Caco-2 (cell line): ENCODE measurements around the gene CDH9. TPM values are rescaled to one million over a fixed set of nuclear protein-coding genes. Genes with fewer than 3 reads are reported as not detected.

Source experiments
- BruUV-seq: library from RNA; stranded (reverse); fragments of 400-500 nt; replicated peaks from 2 replicates; lab custom pipeline; 2021; lab: Mats Ljungman, UMichigan
- CTCF ChIA-PET: fragments of 300-600 bp; sonication (Branson Sonifier 250); formaldehyde crosslinking; loops from one replicate; lab custom pipeline; 2022; ENCODE audit warnings: antibody characterized with exemption; lab: Charles Lee
- POLR2A ChIA-PET: fragments of 300-600 bp; sonication (Branson Sonifier 250); formaldehyde crosslinking; loops from one replicate; lab custom pipeline; 2022; ENCODE audit warnings: antibody characterized with exemption; lab: Charles Lee
- DNase-seq, 2 experiments: peaks; one replicate each; pipeline versions ENCODE4 v3.0.0 to v3.0.0-alpha.2; 2020 to 2022
- H3K27me3 ChIP-seq: replicated peaks from 2 replicates; pipeline ENCODE4 v1.6.0; 2011; ENCODE audit warnings: low read length; ENCODE audit not compliant: control insufficient read depth, insufficient read depth
- H3K36me3 ChIP-seq: 2 replicates; pipeline ENCODE4 v1.5.1; 2011; ENCODE audit warnings: low read length; ENCODE audit not compliant: control insufficient read depth, insufficient read depth
- H3K4me1 ChIP-seq: fragments of 250-450 bp; sonication (Bioruptor Pico); 2 replicates; pipeline ENCODE4 v1.5.1; 2020; ENCODE audit warnings: mild to moderate bottlenecking
- H3K4me3 ChIP-seq: 2 replicates; pipeline ENCODE4 v1.5.1; 2011; ENCODE audit warnings: low read depth, mild to moderate bottlenecking, control low read depth, low read length
- H3K9me3 ChIP-seq: fragments of 250-450 bp; sonication (Bioruptor Pico); 2 replicates; pipeline ENCODE4 v1.5.1; 2020; ENCODE audit warnings: mild to moderate bottlenecking, moderate library complexity
- H3K27ac Mint-ChIP-seq: one replicate; pipeline ENCODE4 v1.8.0; 2022; ENCODE audit warnings: mixed read lengths; ENCODE audit not compliant: unreplicated experiment
- H3K27me3 Mint-ChIP-seq: one replicate; pipeline ENCODE4 v1.8.0; 2022; ENCODE audit warnings: mixed read lengths; ENCODE audit not compliant: insufficient read depth, unreplicated experiment
- H3K36me3 Mint-ChIP-seq: one replicate; pipeline ENCODE4 v1.8.0; 2022; ENCODE audit warnings: mild to moderate bottlenecking, mixed read lengths; ENCODE audit not compliant: insufficient read depth, unreplicated experiment
- H3K4me1 Mint-ChIP-seq: one replicate; pipeline ENCODE4 v1.8.0; 2022; ENCODE audit warnings: low read depth, mixed read lengths; ENCODE audit not compliant: unreplicated experiment
- H3K4me3 Mint-ChIP-seq: one replicate; pipeline ENCODE4 v1.8.0; 2022; ENCODE audit warnings: mild to moderate bottlenecking, moderate library complexity, mixed read lengths; ENCODE audit not compliant: unreplicated experiment
- H3K9me3 Mint-ChIP-seq: one replicate; pipeline ENCODE4 v1.8.0; 2022; ENCODE audit warnings: mixed read lengths; ENCODE audit not compliant: unreplicated experiment
- CTCF ChIP-seq, 2 experiments: fragments of 200-600 bp in 1 of 2; IDR thresholded peaks; 1 replicate in 1 of 2; 2 replicates in 1 of 2; pipeline versions ENCODE4 v1.5.1 to v1.8.0; 2011 to 2022; ENCODE audit warnings: antibody characterized with exemption in 1 of 2, control low read depth in 1 of 2, inconsistent platforms in 1 of 2, low read depth in 1 of 2, low read length in 1 of 2, mild to moderate bottlenecking in 1 of 2, moderate library complexity in 1 of 2; ENCODE audit not compliant: insufficient read depth in 1 of 2, severe bottlenecking in 1 of 2, unreplicated experiment in 1 of 2
- intact Hi-C: fragments of 100-400 bp; cut with micrococcal nuclease; formaldehyde crosslinking; loops from one replicate; pipeline ENCODE4 v1.10.0; 2022; ENCODE audit not compliant: unreplicated experiment
- total RNA-seq: library from RNA; stranded (reverse); gene quantifications from 2 replicates; pipeline ENCODE4 v1.2.3, GENCODE V29; 2022

Gene CDH9
- total RNA-seq, 1 experiment from 2014 or later: not detected

- no peaks in the 10 kb centered on the region for H3K4me1 Mint-ChIP-seq
- H3K27ac Mint-ChIP-seq: no peak overlapping the region
- no peak overlapping the region for H3K4me3 ChIP-seq
- no peaks in the 10 kb centered on the region for H3K9me3 ChIP-seq
- H3K36me3 ChIP-seq: no peaks in the 10 kb centered on the region
- no peaks in the 10 kb centered on the region for H3K27me3 ChIP-seq
- DNase-seq: no peak
- H3K9me3 Mint-ChIP-seq: no peaks in the 10 kb centered on the region
- no peaks in the 10 kb centered on the region for H3K36me3 Mint-ChIP-seq
- POLR2A ChIA-PET: no interaction called here
- intact Hi-C loops: no loop called here
- peaks cover 3% of the 10 kb centered on the region for H3K27me3 Mint-ChIP-seq
- no peaks in the 10 kb centered on the region for H3K4me1 ChIP-seq
- TF ChIP-seq CTCF (IDR thresholded peaks at IDR 0.05; ENCODE audit: insufficient read depth in 1 of 2, low read depth in 1 of 2, low read length in 1 of 2, severe bottlenecking in 1 of 2, unreplicated experiment in 1 of 2): no peak
- H3K4me3 Mint-ChIP-seq: no peak overlapping the region
- CTCF ChIA-PET: no interaction called here
- BruUV-seq: no TSS peak
Measured at GRCh38 chr5:26877154-26877553, 161.2 kb downstream of the CDH9 start.

GRCh38 chr5:26872337-26872736, 166.0 kb downstream of the CDH9 start:
- Mint-ChIP-seq H3K4me3 (no peak overlapping the region), H3K27ac (no peak overlapping the region), H3K4me1 (no peaks in the 10 kb centered on the region), H3K36me3 (no peaks in the 10 kb centered on the region), H3K9me3 (no peaks in the 10 kb centered on the region), H3K27me3 (peaks cover 3% of the 10 kb centered on the region)
- no peak for DNase-seq
- H3K9me3 ChIP-seq: no peaks in the 10 kb centered on the region
- intact Hi-C loops: no loop called here
- POLR2A ChIA-PET: no interaction called here
- CTCF ChIA-PET: no interaction called here
- no peaks in the 10 kb centered on the region for H3K27me3 ChIP-seq
- BruUV-seq: no TSS peak
- no peak for TF ChIP-seq CTCF (IDR thresholded peaks at IDR 0.05; ENCODE audit: insufficient read depth in 1 of 2, low read depth in 1 of 2, low read length in 1 of 2, severe bottlenecking in 1 of 2, unreplicated experiment in 1 of 2)
- no peaks in the 10 kb centered on the region for H3K36me3 ChIP-seq
- H3K4me3 ChIP-seq: no peak overlapping the region
- H3K4me1 ChIP-seq: no peaks in the 10 kb centered on the region

GRCh38 chr5:26869781-26870180, 168.6 kb downstream of the CDH9 start:
- TF ChIP-seq CTCF (IDR thresholded peaks at IDR 0.05; ENCODE audit: insufficient read depth in 1 of 2, low read depth in 1 of 2, low read length in 1 of 2, severe bottlenecking in 1 of 2, unreplicated experiment in 1 of 2): no peak
- no TSS peak for BruUV-seq
- CTCF ChIA-PET: no interaction called here
- no peaks in the 10 kb centered on the region for H3K4me1 Mint-ChIP-seq
- no peak overlapping the region for H3K4me3 ChIP-seq
- no peaks in the 10 kb centered on the region for H3K27me3 ChIP-seq
- no peak for DNase-seq
- H3K4me1 ChIP-seq: no peaks in the 10 kb centered on the region
- H3K27me3 Mint-ChIP-seq: peaks cover 3% of the 10 kb centered on the region
- no peaks in the 10 kb centered on the region for H3K9me3 Mint-ChIP-seq
- no peak overlapping the region for H3K27ac Mint-ChIP-seq
- no peaks in the 10 kb centered on the region for H3K36me3 Mint-ChIP-seq
- intact Hi-C loops: no loop called here
- POLR2A ChIA-PET: no interaction called here
- no peak overlapping the region for H3K4me3 Mint-ChIP-seq
- H3K36me3 ChIP-seq: no peaks in the 10 kb centered on the region
- no peaks in the 10 kb centered on the region for H3K9me3 ChIP-seq
